GM21576 (cell line): ENCODE data around the gene OOEP.

Experiments used
- ATAC-seq: cut with Tn5 transposase; IDR thresholded peaks from one replicate; pipeline ENCODE4 v1.9.1; 2021; ENCODE audit warnings: mild to moderate bottlenecking, moderate library complexity; ENCODE audit not compliant: unreplicated experiment

OOEP gene

GRCh38 chr6:73367761-73368355 lies 1.8 kb downstream of the OOEP start:
- ATAC-seq, result no peak

DNA sequence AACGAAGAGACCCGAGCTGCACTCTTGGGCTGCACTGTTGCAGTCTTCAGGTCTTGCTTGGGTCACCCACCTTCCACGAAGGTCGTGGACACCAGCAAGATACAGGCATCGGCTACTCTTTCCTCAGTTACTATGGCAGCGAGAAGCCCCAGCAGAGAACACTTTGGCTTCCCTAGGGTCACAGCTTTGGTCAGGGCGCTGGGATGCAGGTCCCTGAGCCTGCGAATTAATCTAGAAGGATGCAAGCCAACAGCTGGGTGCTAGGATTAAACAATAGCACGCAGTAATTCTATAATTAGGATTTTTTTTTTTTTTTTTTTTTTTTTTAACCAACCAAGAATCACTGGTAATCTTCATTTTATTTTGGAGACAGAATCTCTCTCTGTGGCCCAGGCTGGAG lies 5.1 kb downstream of the OOEP start:
- no peak for ATAC-seq

DNA sequence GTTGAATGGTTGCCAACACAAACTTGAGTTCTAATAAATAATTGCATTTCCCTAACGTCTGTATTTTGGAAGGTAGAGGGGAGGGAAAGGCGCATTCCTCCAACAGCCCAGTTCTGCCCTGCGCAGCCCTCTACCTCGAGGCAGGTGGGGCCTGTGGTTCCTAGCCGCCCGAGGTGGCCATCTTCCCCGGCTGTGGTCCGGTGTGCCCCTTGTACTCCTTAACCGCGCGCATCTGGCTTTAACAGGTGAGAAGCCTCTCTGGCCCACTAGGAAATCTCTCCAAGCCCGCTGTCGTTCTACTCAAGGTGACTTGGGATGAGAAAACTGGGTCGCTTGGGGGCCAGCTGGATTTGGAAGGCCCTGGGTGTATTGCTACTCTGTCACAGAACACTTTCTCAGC lies 5.6 kb downstream of the OOEP start:
- no peak for ATAC-seq

GRCh38 chr6:73363537-73363875 lies 6.2 kb downstream of the OOEP start:
- ATAC-seq, result no peak

DNA sequence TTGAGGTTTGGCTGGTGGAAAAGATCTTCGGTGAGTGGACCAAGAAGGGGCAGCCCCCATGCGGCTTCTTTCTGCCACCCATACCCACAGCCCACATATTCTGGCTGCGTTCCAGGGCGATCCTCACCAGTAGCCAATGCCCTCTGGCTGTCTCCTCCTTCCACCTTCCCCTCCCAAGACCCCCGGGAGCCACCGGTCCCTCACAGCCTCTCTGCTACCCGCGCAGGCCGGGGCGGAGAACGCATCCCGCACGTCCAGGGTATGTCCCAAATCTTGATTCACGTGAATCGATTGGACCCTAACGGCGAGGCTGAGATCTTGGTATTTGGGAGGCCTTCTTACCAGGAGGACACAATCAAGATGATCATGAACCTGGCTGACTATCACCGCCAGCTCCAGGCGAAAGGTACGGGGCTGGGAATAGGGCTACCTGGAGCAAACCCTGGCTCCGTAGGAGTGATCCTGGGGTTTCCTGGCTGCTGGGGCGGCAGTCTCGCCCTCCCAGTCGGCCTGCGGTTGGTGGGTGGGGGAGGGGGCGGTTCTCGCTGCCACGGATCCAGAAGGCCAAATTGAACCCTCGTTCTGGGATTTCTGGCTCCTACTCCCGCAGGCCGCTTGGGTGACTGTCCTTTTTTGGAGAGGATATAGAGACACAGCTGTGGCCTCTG lies 6.7 kb downstream of the OOEP start:
- no peak for ATAC-seq

DNA sequence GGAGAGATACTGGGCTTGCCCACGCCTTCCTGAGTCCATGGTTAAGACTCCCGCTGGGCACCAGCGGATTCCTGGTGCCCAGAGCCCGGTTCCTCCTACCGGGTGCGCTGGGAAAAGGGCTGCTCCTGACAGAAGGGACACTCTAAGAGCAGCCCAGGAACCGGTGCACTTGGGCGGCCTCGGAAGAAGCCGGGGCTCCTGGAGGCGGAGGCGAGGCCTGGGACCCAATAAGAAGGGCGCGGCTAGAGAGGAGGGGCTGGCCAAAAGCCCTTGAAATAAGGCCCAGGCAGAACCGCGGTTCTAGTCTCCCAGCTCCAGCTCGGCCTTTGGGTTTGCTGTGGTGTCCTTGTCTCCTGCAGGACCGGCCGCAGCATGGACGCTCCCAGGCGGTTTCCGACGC lies 7.3 kb downstream of the OOEP start, which contains the start of gene KHDC3L:
Gene KHDC3L, plus strand, starts transcription at position 301 of the 400 bp plus-strand sequence. Its CDS starts 72 bp downstream, at position 373.
- ATAC-seq, result no peak

- ATAC-seq, result no peak
These were observed 15.8 kb downstream of the OOEP start, which contains the start of gene DPPA5 for GRCh38 chr6:73353636-73354593. Gene DPPA5 (minus strand): TSS chr6:73354276. CDS start chr6:73354225, 51 bp downstream.

GRCh38 chr6:73349311-73349710 lies 20.4 kb downstream of the OOEP start:
- no peak for ATAC-seq

GRCh38 chr6:73348550-73349204 lies 21.0 kb downstream of the OOEP start:
- no peak for ATAC-seq

- no peak for ATAC-seq
These were observed 26.5 kb downstream of the OOEP start for GRCh38 chr6:73343164-73343563.

GRCh38 chr6:73342174-73342573 lies 27.5 kb downstream of the OOEP start:
- no peak for ATAC-seq

DNA sequence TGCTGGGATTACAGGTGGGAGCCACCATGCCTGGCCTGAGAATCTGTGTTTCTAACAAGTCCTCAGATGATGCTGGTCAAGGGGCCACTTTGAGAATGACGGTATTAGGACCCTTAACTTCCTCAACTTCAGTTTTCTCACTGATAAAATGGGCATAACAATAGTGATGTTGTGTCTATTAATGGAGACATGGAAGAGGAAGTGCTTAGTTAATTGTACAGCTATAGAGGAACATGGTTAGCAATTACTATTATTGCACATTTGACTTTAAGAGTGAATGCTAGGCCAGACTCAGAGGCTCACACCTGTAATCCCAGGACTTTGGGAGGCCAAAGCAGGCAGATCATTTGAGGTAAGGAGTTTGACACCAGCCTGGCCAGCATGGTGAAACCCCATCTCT lies 28.4 kb downstream of the OOEP start:
- ATAC-seq, result no peak

DNA sequence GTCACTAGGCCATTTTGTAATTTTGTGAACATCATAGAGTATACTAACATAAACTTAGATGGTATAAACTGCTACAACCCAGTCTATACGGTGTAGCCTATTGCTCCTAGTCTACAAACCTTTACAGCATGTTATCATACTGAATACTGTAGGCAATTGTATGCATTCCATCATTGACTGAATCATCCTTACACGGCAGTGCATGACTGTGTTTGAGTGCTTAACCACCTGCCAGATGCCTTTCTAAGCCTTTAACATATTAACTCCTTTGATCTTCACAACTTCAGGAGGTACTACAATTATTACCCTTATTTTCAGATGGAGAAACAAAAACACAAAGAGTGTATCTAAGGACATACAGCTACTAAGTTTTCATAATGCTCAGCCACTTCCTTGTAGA lies 29.6 kb downstream of the OOEP start:
- ATAC-seq, result no peak

DNA sequence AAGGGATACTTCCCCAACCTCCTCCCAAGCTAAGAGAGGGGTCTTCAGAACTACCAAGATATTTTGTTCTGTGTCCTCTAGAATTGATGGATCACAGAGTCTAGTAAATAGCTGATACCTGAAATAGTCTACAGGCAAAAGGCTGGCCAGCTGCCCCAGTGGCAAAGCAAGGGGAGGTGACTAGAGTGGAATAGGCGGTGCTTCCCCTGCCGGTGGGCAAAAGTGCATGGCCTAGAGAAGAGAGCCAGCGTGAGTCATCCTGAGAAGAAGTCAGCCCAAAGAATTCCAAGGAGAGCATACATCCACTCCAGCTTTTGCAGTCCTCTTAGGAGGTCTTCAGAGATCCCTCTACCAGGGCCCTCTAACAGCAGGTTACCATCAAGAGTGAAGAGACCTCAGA lies 30.4 kb downstream of the OOEP start:
- no peak for ATAC-seq

- peak; percentile 61 for ATAC-seq
These were observed 40.5 kb downstream of the OOEP start for GRCh38 chr6:73329201-73329600.

GRCh38 chr6:73328790-73329189 lies 40.9 kb downstream of the OOEP start:
- no peak for ATAC-seq

DNA sequence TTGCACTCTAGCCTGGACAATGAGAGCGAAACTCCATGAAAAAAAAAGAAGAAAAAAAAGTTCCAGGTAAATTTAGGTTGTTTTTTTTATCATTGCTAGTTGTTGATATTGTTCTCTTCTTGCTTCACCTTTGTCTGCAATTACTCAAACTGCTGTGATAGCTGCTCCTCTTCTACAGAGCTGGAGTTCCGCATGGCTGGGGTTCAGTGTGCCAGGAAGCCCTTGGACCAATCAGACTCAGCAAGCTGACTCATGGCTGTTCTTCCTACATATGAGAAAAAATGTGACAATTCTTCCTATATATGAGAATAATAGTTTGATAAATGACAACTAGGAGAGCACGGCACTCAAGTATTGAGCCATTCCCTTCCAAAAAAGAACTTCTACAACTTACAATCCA lies 44.0 kb downstream of the OOEP start:
- no peak for ATAC-seq

DNA sequence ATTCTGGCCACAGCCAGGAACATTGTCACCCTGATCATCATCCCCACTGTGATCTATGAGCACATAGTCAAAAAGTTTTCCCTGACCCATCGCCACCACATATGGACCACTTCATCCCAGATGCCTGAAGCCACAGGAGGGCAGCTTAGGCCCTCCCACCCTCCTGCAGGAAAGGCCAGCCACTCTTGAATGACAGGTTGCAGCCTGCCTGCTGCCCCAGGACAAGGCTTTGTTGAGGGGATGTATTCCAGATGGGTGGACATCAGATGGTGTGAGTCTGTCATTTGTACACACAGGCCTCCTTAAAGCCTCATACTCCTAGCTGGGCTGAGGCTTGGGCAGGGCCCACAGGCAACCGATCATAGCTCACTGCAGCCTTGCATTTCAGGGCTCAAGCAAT lies 46.4 kb downstream of the OOEP start:
- no peak for ATAC-seq
